ENCODE results near the gene NDUFB2. TPM values are rescaled to one million over a fixed set of nuclear protein-coding genes. Genes with fewer than 3 reads are reported as not detected.
A peak's percentile ranks its signal among the peaks of the same experiment; 100 is the strongest.
"Not testable (repeated sequence)": the region's sequence is repeated elsewhere in the genome, so short reads cannot be mapped to it uniquely, and the experiment has no call there.

NDUFB2 gene
- total RNA-seq, 1 donor from 2014 or later, result 174 TPM

DNA sequence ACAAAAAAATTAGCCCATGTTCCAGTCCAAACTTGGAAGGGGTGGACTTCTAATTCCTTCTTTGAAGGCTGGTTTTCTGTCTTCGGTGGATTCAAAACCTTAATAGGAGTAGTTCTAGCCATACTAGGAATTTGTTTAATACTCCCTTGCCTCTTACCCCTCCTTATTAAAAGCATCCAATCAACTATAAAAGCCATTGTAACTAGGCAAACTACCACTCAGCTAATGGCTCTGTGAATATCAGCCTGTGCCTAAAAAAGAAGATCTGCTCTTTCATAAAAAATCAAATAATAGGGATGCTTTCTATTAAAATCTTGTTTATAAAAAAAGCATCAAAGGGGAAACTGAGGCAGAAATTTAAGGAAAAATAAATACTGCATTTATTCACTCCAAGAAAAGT is 27.9 kb upstream of the NDUFB2 start:
- H3K4me3 Mint-ChIP-seq (ENCODE audit: low read depth), result no peak overlapping the region
- TF ChIP-seq CTCF (IDR thresholded peaks at IDR 0.05; ENCODE audit: unreplicated experiment), result no peak
- no peak for DNase-seq (ENCODE audit: low spot score, unreplicated experiment)
- H3K36me3 Mint-ChIP-seq (ENCODE audit: insufficient read depth), result no peaks in the 10 kb centered on the region
- no peak overlapping the region for H3K27ac Mint-ChIP-seq
- H3K9me3 Mint-ChIP-seq (ENCODE audit: low read depth), result no peaks in the 10 kb centered on the region
- H3K4me1 Mint-ChIP-seq (ENCODE audit: low read depth), result peaks cover 5% of the 10 kb centered on the region
- H3K27me3 Mint-ChIP-seq, result peaks cover 3% of the 10 kb centered on the region

DNA sequence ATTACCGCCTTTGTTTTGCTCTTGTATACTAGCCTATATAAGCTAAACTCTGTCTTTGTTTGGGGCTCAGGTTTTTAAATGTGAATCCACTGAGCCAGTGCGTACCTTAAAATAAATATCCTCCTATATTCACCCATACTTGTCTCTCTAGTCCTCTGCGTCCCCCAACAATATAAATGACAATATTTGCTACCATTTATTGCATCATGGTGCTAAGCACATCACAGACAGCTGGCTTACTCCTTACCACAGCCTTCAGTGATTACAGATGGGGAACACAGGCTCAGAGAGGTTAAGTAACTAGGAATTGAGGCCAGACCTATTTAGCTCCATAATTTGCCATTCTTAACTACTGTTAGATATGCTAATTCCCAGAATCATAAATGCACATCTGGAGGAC is 27.2 kb upstream of the NDUFB2 start:
- peaks cover 6% of the 10 kb centered on the region for H3K4me1 Mint-ChIP-seq (ENCODE audit: low read depth)
- no peak for TF ChIP-seq CTCF (IDR thresholded peaks at IDR 0.05; ENCODE audit: unreplicated experiment)
- H3K27me3 Mint-ChIP-seq, result peaks cover 3% of the 10 kb centered on the region
- H3K36me3 Mint-ChIP-seq (ENCODE audit: insufficient read depth), result no peaks in the 10 kb centered on the region
- no peak overlapping the region for H3K27ac Mint-ChIP-seq
- no peak for DNase-seq (ENCODE audit: low spot score, unreplicated experiment)
- H3K9me3 Mint-ChIP-seq (ENCODE audit: low read depth), result no peaks in the 10 kb centered on the region
- no peak overlapping the region for H3K4me3 Mint-ChIP-seq (ENCODE audit: low read depth)

- H3K4me3 Mint-ChIP-seq (ENCODE audit: low read depth); H3K36me3 Mint-ChIP-seq (ENCODE audit: insufficient read depth); H3K9me3 Mint-ChIP-seq (ENCODE audit: low read depth); H3K27me3 Mint-ChIP-seq; H3K27ac Mint-ChIP-seq; DNase-seq (ENCODE audit: low spot score, unreplicated experiment); H3K4me1 Mint-ChIP-seq (ENCODE audit: low read depth): not testable (repeated sequence)
Observed at GRCh38 chr7:140669862-140670261, 26.6 kb upstream of the NDUFB2 start.

DNA sequence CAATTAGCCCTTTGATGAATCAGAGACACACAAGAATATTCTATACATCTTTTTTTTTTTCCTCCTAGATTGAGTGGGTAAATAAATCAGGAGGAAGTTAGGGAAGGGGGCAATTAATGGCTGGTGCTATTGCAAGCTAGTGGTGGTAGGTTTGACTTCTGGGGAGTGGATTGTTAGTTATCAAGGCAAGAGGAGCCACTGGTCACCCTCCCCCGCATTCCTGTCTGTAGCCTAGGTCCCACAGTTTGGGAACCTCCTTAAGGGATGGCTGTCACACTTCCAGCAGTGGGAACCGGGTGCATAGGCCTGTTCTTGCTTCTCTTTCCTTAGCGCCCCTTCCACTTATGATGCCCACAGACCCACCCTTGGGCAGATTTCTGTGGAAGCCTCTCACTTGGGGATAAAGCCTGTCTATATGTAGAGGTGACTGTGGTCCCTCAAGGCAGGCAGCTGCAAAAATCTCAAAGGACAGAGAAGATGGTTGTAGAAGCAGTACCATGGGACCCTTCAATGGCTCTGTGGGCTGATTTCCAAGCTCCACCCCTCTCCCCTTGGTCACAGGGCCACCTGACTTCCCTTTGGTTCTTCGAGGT is 26.1 kb upstream of the NDUFB2 start:
- no peaks in the 10 kb centered on the region for H3K9me3 Mint-ChIP-seq (ENCODE audit: low read depth)
- peaks cover 9% of the 10 kb centered on the region for H3K4me1 Mint-ChIP-seq (ENCODE audit: low read depth)
- DNase-seq (ENCODE audit: low spot score, unreplicated experiment), result no peak
- no peaks in the 10 kb centered on the region for H3K36me3 Mint-ChIP-seq (ENCODE audit: insufficient read depth)
- H3K4me3 Mint-ChIP-seq (ENCODE audit: low read depth), result no peak overlapping the region
- no peak for TF ChIP-seq CTCF (IDR thresholded peaks at IDR 0.05; ENCODE audit: unreplicated experiment)
- H3K27ac Mint-ChIP-seq, result no peak overlapping the region
- peaks cover 3% of the 10 kb centered on the region for H3K27me3 Mint-ChIP-seq

DNA sequence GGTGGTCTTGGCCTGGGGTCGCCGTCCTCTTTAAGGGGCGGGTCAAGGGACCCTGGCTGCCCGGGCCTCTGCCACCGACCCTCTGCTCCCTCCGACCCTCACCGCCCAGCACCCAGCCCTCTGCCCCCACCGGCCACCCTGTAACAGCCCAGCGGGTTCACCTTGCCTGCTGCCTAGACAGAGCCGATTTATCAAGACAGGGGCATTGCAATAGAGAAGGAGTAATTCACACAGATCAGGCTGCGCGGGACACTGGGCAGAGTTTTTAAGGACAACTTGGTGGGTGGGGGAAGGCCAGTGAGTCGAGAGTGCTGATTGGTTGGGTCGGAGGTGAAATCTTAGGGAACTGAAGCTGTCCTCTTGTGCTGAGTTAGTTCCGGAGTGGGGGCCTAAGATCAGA is 24.5 kb upstream of the NDUFB2 start:
- H3K36me3 Mint-ChIP-seq (ENCODE audit: insufficient read depth), result peaks cover 2% of the 10 kb centered on the region
- peak overlapping the region; percentile 76 for H3K4me3 Mint-ChIP-seq (ENCODE audit: low read depth)
- H3K9me3 Mint-ChIP-seq (ENCODE audit: low read depth), result no peaks in the 10 kb centered on the region
- H3K27ac Mint-ChIP-seq, result no peak overlapping the region
- DNase-seq (ENCODE audit: low spot score, unreplicated experiment), result no peak
- no peak for TF ChIP-seq CTCF (IDR thresholded peaks at IDR 0.05; ENCODE audit: unreplicated experiment)
- H3K27me3 Mint-ChIP-seq, result no peaks in the 10 kb centered on the region
- peaks cover 11% of the 10 kb centered on the region for H3K4me1 Mint-ChIP-seq (ENCODE audit: low read depth)

- H3K27ac Mint-ChIP-seq, result peak within 1 kb of the TSS; percentile 80
- H3K9me3 Mint-ChIP-seq (ENCODE audit: low read depth), result no peaks in the 10 kb centered on the region
- H3K4me3 Mint-ChIP-seq (ENCODE audit: low read depth), result peak within 1 kb of the TSS; percentile 79
- TF ChIP-seq CTCF (IDR thresholded peaks at IDR 0.05; ENCODE audit: unreplicated experiment), result no peak
- H3K27me3 Mint-ChIP-seq, result no peaks in the 10 kb centered on the region
- peaks cover 4% of the 10 kb centered on the region for H3K36me3 Mint-ChIP-seq (ENCODE audit: insufficient read depth)
- peaks cover 11% of the 10 kb centered on the region for H3K4me1 Mint-ChIP-seq (ENCODE audit: low read depth)
- DNase-seq (ENCODE audit: low spot score, unreplicated experiment), result no peak
Observed at GRCh38 chr7:140672382-140673062, 24.0 kb upstream of the NDUFB2 start, which contains the start of gene ADCK2. Gene ADCK2, plus strand, starts transcription at chr7:140672945. Its CDS starts 386 bp downstream, at chr7:140673331.
